Suppressor macrophage treated with lipopolysaccharide for 4 hours (primary cell): Measurements from ENCODE around the gene MARCHF2.

ENCODE experiments used
- DNase-seq: peaks from one replicate; pipeline ENCODE4 v3.0.0-alpha.2; 2020

Gene MARCHF2

GRCh38 chr19:8482696-8483095 lies 69.6 kb downstream of the MARCHF2 start:
- no peak for DNase-seq

DNA sequence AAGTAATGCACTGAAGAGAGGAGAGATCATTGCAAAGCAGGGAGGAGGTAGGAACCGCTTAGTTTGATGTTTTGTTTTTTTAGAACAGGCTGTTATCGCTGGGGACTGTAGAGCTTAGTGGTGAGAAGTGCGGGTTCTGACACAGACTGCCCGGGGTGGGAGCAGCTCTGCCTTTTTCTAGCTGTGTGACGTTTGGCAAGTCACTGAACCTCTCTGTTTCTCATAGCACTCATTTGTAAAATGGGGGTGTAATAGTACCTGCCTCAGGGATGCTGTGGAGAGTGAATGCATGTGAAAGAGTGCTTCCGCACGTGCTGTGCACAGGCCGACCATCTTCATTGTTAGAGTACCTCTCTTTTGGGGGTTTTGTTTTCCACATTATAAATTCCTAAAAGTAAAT lies 70.1 kb downstream of the MARCHF2 start:
- DNase-seq: no peak

DNA sequence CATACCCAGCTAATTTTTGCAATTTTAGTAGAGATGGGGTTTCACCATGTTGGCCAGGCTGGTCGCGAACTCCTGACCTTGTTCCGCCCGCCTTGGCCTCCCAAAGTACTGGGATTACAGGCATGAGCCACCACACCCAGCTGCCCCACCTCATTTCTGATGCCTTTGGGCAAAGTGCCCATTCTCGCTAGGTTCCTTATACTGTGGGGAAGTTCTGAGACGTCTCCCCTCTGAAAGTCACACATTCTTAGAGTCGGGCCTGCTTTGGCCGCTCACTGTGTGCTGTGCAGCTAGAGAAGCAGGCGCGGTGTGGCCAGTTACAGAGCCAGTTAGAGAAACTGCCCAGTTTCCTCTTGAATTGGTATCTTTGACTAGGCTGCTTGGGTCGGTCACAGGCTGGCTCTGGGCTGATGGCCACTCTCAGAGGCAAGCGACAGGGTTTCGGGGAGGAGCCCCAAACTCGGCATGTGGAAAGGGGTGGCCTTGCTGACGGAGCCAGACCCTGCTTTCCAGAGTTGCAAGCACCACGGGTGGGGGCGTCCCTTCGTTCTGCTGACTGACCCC lies 71.3 kb downstream of the MARCHF2 start:
- peak; percentile 86 for DNase-seq

DNA sequence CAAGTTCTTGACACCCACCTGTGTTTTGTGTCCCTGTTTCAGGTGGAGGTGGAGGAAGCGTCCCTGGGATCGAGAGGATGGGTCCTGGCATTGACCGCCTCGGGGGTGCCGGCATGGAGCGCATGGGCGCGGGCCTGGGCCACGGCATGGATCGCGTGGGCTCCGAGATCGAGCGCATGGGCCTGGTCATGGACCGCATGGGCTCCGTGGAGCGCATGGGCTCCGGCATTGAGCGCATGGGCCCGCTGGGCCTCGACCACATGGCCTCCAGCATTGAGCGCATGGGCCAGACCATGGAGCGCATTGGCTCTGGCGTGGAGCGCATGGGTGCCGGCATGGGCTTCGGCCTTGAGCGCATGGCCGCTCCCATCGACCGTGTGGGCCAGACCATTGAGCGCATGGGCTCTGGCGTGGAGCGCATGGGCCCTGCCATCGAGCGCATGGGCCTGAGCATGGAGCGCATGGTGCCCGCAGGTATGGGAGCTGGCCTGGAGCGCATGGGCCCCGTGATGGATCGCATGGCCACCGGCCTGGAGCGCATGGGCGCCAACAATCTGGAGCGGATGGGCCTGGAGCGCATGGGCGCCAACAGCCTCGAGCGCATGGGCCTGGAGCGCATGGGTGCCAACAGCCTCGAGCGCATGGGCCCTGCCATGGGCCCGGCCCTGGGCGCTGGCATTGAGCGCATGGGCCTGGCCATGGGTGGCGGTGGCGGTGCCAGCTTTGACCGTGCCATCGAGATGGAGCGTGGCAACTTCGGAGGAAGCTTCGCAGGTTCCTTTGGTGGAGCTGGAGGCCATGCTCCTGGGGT lies 72.7 kb downstream of the MARCHF2 start:
- DNase-seq: no peak

DNA sequence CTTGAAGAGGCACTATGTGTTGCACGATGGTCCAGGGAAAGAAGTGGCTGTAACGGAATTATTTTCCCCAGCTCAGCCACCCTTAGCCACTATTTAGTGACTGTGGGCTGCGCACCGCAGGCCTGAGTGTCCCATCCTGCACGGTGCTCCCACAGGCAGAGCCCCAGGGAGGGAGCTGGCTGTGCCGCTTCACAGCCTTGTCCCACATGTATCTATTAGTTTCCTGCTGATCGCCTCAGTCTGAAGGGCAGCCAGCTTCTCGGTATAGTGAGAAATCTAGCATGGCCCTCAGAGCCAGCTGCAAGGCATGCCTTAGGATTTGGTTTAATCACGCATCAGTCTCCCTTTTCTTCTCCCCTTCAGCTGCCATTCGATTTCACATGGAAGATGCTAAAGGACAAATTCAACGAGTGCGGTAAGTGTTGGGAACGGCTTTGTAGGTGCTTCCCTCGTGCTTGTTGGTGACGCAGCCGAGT lies 73.6 kb downstream of the MARCHF2 start:
- no peak for DNase-seq

DNA sequence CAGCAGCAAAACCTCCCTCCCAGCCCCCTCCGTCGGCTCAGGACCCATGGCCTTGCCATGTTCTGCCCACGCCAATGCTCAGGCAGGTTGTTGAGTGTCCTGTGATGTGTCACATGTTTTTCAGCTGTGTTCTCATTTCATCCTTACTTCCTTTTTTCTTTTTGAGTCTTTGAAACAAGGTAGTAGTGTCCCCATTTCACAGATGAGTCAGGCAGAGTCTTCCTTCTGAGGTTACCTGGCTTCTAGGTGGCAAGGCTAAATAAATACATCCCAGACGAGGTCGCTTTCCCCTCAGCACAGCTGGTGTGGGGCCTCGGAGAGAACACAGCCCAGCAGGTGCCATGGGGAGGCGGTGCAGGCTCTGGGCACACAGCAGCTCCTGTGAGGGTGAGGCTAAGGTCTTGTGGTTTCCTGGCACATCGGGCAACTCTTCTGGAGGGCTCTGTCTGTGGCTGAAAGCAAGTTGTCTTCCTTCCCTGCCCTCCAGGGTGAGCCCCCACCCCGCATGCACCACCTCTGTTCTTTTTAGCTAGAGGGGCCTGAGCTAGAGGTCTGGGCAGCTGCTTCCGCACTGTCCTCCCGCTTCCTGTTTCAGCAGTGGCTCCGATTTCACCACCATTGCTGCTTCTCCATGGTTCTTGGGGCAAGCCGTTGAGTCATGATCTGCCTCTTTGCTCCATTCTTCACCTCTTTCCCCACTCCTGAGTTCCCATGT lies 74.2 kb downstream of the MARCHF2 start:
- peak; percentile 91 for DNase-seq

DNA sequence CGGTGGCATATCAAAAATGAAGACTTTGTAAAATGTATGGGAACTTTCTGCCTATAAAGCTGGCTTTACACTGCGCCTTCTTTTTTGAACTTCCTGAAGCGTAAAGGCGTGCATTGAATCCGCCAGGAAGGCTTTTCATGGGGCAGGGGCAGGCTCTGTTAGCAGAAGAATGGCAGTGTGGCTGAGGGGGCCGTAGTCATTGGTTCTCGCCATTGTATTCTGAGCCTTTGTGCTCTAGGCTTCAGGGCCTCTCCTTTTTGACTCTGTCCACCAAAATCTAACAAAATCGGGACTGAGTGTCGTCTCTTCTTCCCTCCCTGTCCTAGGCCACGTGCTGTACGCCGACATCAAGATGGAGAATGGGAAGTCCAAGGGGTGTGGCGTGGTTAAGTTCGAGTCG lies 75.3 kb downstream of the MARCHF2 start:
- DNase-seq: no peak
